Measurements from ENCODE around the gene ATCAY.

- TF ChIP-seq RAD21 (IDR thresholded peaks at IDR 0.05; ENCODE audit: low read depth), result no peak
- no peak for TF ChIP-seq YY1 (IDR thresholded peaks at IDR 0.05; ENCODE audit: low read depth)
- TF ChIP-seq, protein P1, sequence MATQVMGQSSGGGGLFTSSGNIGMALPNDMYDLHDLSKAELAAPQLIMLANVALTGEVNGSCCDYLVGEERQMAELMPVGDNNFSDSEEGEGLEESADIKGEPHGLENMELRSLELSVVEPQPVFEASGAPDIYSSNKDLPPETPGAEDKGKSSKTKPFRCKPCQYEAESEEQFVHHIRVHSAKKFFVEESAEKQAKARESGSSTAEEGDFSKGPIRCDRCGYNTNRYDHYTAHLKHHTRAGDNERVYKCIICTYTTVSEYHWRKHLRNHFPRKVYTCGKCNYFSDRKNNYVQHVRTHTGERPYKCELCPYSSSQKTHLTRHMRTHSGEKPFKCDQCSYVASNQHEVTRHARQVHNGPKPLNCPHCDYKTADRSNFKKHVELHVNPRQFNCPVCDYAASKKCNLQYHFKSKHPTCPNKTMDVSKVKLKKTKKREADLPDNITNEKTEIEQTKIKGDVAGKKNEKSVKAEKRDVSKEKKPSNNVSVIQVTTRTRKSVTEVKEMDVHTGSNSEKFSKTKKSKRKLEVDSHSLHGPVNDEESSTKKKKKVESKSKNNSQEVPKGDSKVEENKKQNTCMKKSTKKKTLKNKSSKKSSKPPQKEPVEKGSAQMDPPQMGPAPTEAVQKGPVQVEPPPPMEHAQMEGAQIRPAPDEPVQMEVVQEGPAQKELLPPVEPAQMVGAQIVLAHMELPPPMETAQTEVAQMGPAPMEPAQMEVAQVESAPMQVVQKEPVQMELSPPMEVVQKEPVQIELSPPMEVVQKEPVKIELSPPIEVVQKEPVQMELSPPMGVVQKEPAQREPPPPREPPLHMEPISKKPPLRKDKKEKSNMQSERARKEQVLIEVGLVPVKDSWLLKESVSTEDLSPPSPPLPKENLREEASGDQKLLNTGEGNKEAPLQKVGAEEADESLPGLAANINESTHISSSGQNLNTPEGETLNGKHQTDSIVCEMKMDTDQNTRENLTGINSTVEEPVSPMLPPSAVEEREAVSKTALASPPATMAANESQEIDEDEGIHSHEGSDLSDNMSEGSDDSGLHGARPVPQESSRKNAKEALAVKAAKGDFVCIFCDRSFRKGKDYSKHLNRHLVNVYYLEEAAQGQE (IDR thresholded peaks at IDR 0.05; ENCODE audit: low read depth), result no peak
- TF ChIP-seq, protein P2, sequence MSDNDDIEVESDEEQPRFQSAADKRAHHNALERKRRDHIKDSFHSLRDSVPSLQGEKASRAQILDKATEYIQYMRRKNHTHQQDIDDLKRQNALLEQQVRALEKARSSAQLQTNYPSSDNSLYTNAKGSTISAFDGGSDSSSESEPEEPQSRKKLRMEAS (IDR thresholded peaks at IDR 0.05), result no peak
- TF ChIP-seq ZBTB7A (IDR thresholded peaks at IDR 0.05; ENCODE audit: low read depth), result no peak
- no peak for TF ChIP-seq EGR1 (IDR thresholded peaks at IDR 0.05)
- no peak for TF ChIP-seq EP300 (IDR thresholded peaks at IDR 0.05; ENCODE audit: borderline replicate concordance)
- no peak for TF ChIP-seq TAF1 (IDR thresholded peaks at IDR 0.05; ENCODE audit: low read depth)
- TF ChIP-seq CREB1 (IDR thresholded peaks at IDR 0.05; ENCODE audit: low read depth), result no peak
- TF ChIP-seq USF1 (IDR thresholded peaks at IDR 0.05), result no peak
- TF ChIP-seq TEAD4 (IDR thresholded peaks at IDR 0.05), result no peak
- TF ChIP-seq FOXM1 (IDR thresholded peaks at IDR 0.05; ENCODE audit: borderline replicate concordance, low read depth), result no peak
- no peak for TF ChIP-seq NFIC (IDR thresholded peaks at IDR 0.05)
Measured at GRCh38 chr19:3839941-3840340, 40.5 kb upstream of the ATCAY start.
